Activated CD8-positive, alpha-beta T cell treated with anti-CD3 and anti-CD28 coated beads, Interleukin-2, amount 10 ng/mL, durations not matched to agents 7 days and 5 days (primary cell): ENCODE results near the gene CARD16. TPM values are rescaled to one million over a fixed set of nuclear protein-coding genes. Genes with fewer than 3 reads are reported as not detected.
A peak's percentile ranks its signal among the peaks of the same experiment; 100 is the strongest.
"Not testable (repeated sequence)": the region's sequence is repeated elsewhere in the genome, so short reads cannot be mapped to it uniquely, and the experiment has no call there.

Source experiments
- ATAC-seq: fragments of 150-1000 bp; cut with Tn5 transposase; one replicate; pipeline ENCODE4 v1.10.0; 2021; ENCODE audit warnings: moderate library complexity
- CTCF ChIA-PET: fragments of 350-600 bp; sonication (Branson Sonifier 250); formaldehyde crosslinking; loops from one replicate; lab custom pipeline; 2021; ENCODE audit warnings: antibody characterized with exemption; lab: Charles Lee
- POLR2A ChIA-PET: fragments of 350-600 bp; sonication (Branson Sonifier 250); formaldehyde crosslinking; loops from one replicate; lab custom pipeline; 2021; ENCODE audit warnings: antibody characterized with exemption; lab: Charles Lee
- DNase-seq: peaks from one replicate; pipeline ENCODE4 v3.0.0-alpha.2; 2020
- H3K27ac Mint-ChIP-seq: one replicate; pipeline ENCODE4 v1.8.0; 2021; ENCODE audit warnings: mild to moderate bottlenecking, mixed read lengths
- H3K27me3 Mint-ChIP-seq: one replicate; pipeline ENCODE4 v1.8.0; 2021; ENCODE audit warnings: low read depth, mixed read lengths
- H3K36me3 Mint-ChIP-seq: one replicate; pipeline ENCODE4 v1.8.0; 2021; ENCODE audit warnings: low read depth, mixed read lengths
- H3K4me1 Mint-ChIP-seq: one replicate; pipeline ENCODE4 v1.8.0; 2021; ENCODE audit warnings: low read depth, mixed read lengths
- H3K4me3 Mint-ChIP-seq: one replicate; pipeline ENCODE4 v1.8.0; 2021; ENCODE audit warnings: mild to moderate bottlenecking, mixed read lengths
- H3K9me3 Mint-ChIP-seq: one replicate; pipeline ENCODE4 v1.8.0; 2022; ENCODE audit warnings: mixed read lengths; ENCODE audit not compliant: insufficient read depth
- total RNA-seq, 2 experiments: library from RNA; stranded (reverse); gene quantifications; one replicate each; pipeline ENCODE4 v1.2.3, GENCODE V29; 2021

Gene CARD16
- total RNA-seq, 2 experiments from 2014 or later = 70.8 to 73.9 TPM

DNA sequence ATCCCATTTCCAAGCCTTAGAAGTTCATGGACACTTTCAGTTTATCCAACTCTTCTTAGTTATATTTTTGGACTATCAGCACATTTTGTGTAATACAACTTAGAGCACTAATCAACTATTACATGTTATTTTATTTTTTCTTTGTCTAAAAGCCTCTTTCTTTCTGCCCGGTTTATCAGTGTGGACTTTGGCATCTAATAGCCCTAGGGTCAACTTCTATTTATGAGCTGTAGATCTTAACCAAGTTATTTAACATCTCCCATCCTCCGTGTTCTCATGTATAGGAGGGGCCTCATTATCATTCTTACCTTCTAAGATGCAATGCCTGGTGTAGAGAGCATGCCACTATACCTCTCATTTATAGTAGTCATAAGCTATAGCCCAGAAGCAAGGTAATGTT, 4.4 kb downstream of the CARD16 start:
- Mint-ChIP-seq H3K4me3 (no peak overlapping the region), H3K9me3 (peaks cover 6% of the 10 kb centered on the region), H3K27ac (no peak overlapping the region), H3K4me1 (peaks cover 35% of the 10 kb centered on the region), H3K36me3 (peaks cover 61% of the 10 kb centered on the region), H3K27me3 (no peaks in the 10 kb centered on the region)
- no peak for DNase-seq
- CTCF ChIA-PET = no interaction called here
- ATAC-seq = no peak
- POLR2A ChIA-PET = no interaction called here

GRCh38 chr11:105034813-105035620, 10.1 kb downstream of the CARD16 start, which contains the start of gene CASP1:
Gene CASP1 (minus strand): TSS chr11:105035144. CDS start chr11:105035113, 31 bp downstream.
- H3K4me1 Mint-ChIP-seq = peaks cover 36% of the 10 kb centered on the region
- DNase-seq (peak; percentile 61), ATAC-seq (peak; percentile 87)
- peaks cover 63% of the 10 kb centered on the region for H3K36me3 Mint-ChIP-seq
- H3K9me3 Mint-ChIP-seq = peaks cover 6% of the 10 kb centered on the region
- H3K4me3 Mint-ChIP-seq = peak within 1 kb of the TSS; percentile 87
- H3K27ac Mint-ChIP-seq = peak within 1 kb of the TSS; percentile 93
- ChIA-PET POLR2A (interaction anchor here (0.8 kb wide), 1 partner anchor 8 kb away, joined by 3 read pairs; no protein-coding TSS in a partner anchor), CTCF (interaction anchor here (1.2 kb wide), 1 partner anchor 425 kb away, joined by 3 read pairs; no protein-coding TSS in a partner anchor)
- no peaks in the 10 kb centered on the region for H3K27me3 Mint-ChIP-seq

DNA sequence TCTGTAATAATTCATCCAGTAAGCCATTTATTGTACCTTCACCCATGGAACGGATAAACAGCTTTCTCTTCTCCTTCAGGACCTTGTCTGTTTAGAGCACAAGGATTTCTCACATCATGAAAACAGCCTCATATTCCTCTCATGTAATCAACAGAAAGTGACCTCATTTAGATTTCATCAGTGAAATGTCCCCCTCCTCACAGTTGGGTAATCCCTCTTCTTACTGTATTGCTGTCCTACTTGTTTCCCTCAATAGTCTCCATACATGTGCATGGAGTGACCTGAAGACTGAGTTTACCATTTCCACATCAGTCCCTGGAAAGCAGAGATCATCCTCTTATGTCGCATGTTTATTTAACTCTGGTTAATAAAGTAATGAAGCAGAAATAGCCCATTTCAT, 10.7 kb downstream of the CARD16 start:
- Mint-ChIP-seq H3K4me1 (peaks cover 36% of the 10 kb centered on the region), H3K27ac (peak overlapping the region; percentile 93), H3K36me3 (peaks cover 63% of the 10 kb centered on the region), H3K4me3 (peak overlapping the region; percentile 87)
- POLR2A ChIA-PET = interaction anchor here (1.0 kb wide), 1 partner anchor 9 kb away, joined by 3 read pairs; no protein-coding TSS in a partner anchor
- not testable (repeated sequence) for DNase-seq, H3K27me3 Mint-ChIP-seq, H3K9me3 Mint-ChIP-seq
- ATAC-seq = peak; percentile 3
- CTCF ChIA-PET = interaction anchor here (1.1 to 2.2 kb wide), 2 partner anchors 9 to 33 kb away, joined by 3 to 10 read pairs; no protein-coding TSS in a partner anchor

- CTCF ChIA-PET = interaction anchor here (1.1 to 2.2 kb wide), 2 partner anchors 10 to 32 kb away, joined by 3 to 10 read pairs; no protein-coding TSS in a partner anchor
- Mint-ChIP-seq H3K36me3 (peaks cover 65% of the 10 kb centered on the region), H3K9me3 (no peaks in the 10 kb centered on the region), H3K27ac (peak overlapping the region; percentile 93), H3K27me3 (no peaks in the 10 kb centered on the region), H3K4me1 (peaks cover 38% of the 10 kb centered on the region), H3K4me3 (peak overlapping the region; percentile 87)
- DNase-seq (no peak), ATAC-seq (peak; percentile 56)
- POLR2A ChIA-PET = interaction anchor here (1.0 kb wide), 1 partner anchor 9 kb away, joined by 3 read pairs; no protein-coding TSS in a partner anchor
Measured at GRCh38 chr11:105033781-105034180, 11.4 kb downstream of the CARD16 start.

- Mint-ChIP-seq H3K27ac (peak overlapping the region; percentile 58), H3K9me3 (no peaks in the 10 kb centered on the region), H3K4me1 (peaks cover 42% of the 10 kb centered on the region), H3K36me3 (peaks cover 66% of the 10 kb centered on the region), H3K4me3 (peak overlapping the region; percentile 87), H3K27me3 (no peaks in the 10 kb centered on the region)
- DNase-seq (no peak), ATAC-seq (peak; percentile 40)
- POLR2A ChIA-PET = interaction anchor here (1.0 kb wide), 1 partner anchor 10 kb away, joined by 3 read pairs; no protein-coding TSS in a partner anchor
- CTCF ChIA-PET = interaction anchor here (1.1 to 2.2 kb wide), 2 partner anchors 10 to 32 kb away, joined by 3 to 10 read pairs; no protein-coding TSS in a partner anchor
Measured at GRCh38 chr11:105033343-105033742, 11.8 kb downstream of the CARD16 start.

- CTCF ChIA-PET = interaction anchor here (2.2 kb wide), 1 partner anchor 11 kb away, joined by 10 read pairs; no protein-coding TSS in a partner anchor
- Mint-ChIP-seq H3K4me1 (peaks cover 47% of the 10 kb centered on the region), H3K27me3 (no peaks in the 10 kb centered on the region), H3K27ac (no peak overlapping the region), H3K36me3 (peaks cover 63% of the 10 kb centered on the region), H3K9me3 (no peaks in the 10 kb centered on the region), H3K4me3 (peak overlapping the region; percentile 87)
- DNase-seq = no peak
- no peak for ATAC-seq
- POLR2A ChIA-PET = no interaction called here
Measured at GRCh38 chr11:105032495-105032894, 12.6 kb downstream of the CARD16 start.

- peak overlapping the region; percentile 19 for H3K4me3 Mint-ChIP-seq
- peaks cover 75% of the 10 kb centered on the region for H3K36me3 Mint-ChIP-seq
- CTCF ChIA-PET = interaction anchor here (0.9 to 1.9 kb wide), 2 partner anchors 18 to 27 kb away, joined by 3 to 6 read pairs; no protein-coding TSS in a partner anchor
- peaks cover 23% of the 10 kb centered on the region for H3K4me1 Mint-ChIP-seq
- H3K9me3 Mint-ChIP-seq = no peaks in the 10 kb centered on the region
- H3K27me3 Mint-ChIP-seq = no peaks in the 10 kb centered on the region
- ATAC-seq (no peak), DNase-seq (no peak)
- H3K27ac Mint-ChIP-seq = no peak overlapping the region
- POLR2A ChIA-PET = no interaction called here
Measured at GRCh38 chr11:105027678-105028077, 17.5 kb downstream of the CARD16 start.

- no peak overlapping the region for H3K4me3 Mint-ChIP-seq
- no peaks in the 10 kb centered on the region for H3K9me3 Mint-ChIP-seq
- H3K27me3 Mint-ChIP-seq = no peaks in the 10 kb centered on the region
- ChIA-PET CTCF (no interaction called here), POLR2A (no interaction called here)
- peaks cover 11% of the 10 kb centered on the region for H3K4me1 Mint-ChIP-seq
- H3K27ac Mint-ChIP-seq = no peak overlapping the region
- DNase-seq (no peak), ATAC-seq (no peak)
- peaks cover 47% of the 10 kb centered on the region for H3K36me3 Mint-ChIP-seq
Measured at GRCh38 chr11:105024394-105024793, 20.7 kb downstream of the CARD16 start.

GRCh38 chr11:105023003-105023402, 22.1 kb downstream of the CARD16 start, which contains the start of gene CASP5:
Gene CASP5 (minus strand): TSS chr11:105023168. CDS start chr11:105023136, 32 bp downstream.
- H3K27ac Mint-ChIP-seq = no peak within 1 kb of the TSS
- H3K27me3 Mint-ChIP-seq = no peaks in the 10 kb centered on the region
- no peaks in the 10 kb centered on the region for H3K9me3 Mint-ChIP-seq
- POLR2A ChIA-PET = no interaction called here
- CTCF ChIA-PET = no interaction called here
- no peak within 1 kb of the TSS for H3K4me3 Mint-ChIP-seq
- ATAC-seq (no peak), DNase-seq (no peak)
- peaks cover 36% of the 10 kb centered on the region for H3K36me3 Mint-ChIP-seq
- H3K4me1 Mint-ChIP-seq = peaks cover 4% of the 10 kb centered on the region

- H3K27me3 Mint-ChIP-seq = no peaks in the 10 kb centered on the region
- H3K27ac Mint-ChIP-seq = no peak overlapping the region
- H3K36me3 Mint-ChIP-seq = peaks cover 31% of the 10 kb centered on the region
- ATAC-seq (no peak), DNase-seq (no peak)
- no peaks in the 10 kb centered on the region for H3K9me3 Mint-ChIP-seq
- ChIA-PET POLR2A (no interaction called here), CTCF (no interaction called here)
- H3K4me3 Mint-ChIP-seq = no peak overlapping the region
- no peaks in the 10 kb centered on the region for H3K4me1 Mint-ChIP-seq
Measured at GRCh38 chr11:105022527-105022926, 22.6 kb downstream of the CARD16 start.

DNA sequence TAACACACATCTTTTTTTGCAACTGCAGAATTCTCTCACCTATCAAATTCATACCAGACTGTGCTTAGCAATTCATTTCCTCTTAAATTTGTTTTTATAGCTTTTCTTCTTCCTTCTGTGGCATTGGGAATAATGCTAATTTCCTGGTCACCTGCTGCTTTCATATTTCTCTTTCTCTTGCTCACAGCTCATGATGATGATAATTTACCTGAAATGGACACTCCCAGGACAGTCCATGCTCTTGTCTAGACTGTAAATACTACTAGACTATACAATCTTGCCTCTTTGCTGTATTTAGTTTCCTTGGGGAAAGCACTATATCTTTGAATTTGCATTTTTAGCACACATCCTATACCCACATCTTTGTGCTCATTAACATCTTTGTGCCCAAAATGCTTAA, 37.7 kb downstream of the CARD16 start:
- Mint-ChIP-seq H3K27me3 (no peaks in the 10 kb centered on the region), H3K27ac (no peak overlapping the region), H3K4me1 (no peaks in the 10 kb centered on the region), H3K9me3 (no peaks in the 10 kb centered on the region), H3K4me3 (no peak overlapping the region), H3K36me3 (no peaks in the 10 kb centered on the region)
- ChIA-PET POLR2A (no interaction called here), CTCF (no interaction called here)
- ATAC-seq (no peak), DNase-seq (no peak)

DNA sequence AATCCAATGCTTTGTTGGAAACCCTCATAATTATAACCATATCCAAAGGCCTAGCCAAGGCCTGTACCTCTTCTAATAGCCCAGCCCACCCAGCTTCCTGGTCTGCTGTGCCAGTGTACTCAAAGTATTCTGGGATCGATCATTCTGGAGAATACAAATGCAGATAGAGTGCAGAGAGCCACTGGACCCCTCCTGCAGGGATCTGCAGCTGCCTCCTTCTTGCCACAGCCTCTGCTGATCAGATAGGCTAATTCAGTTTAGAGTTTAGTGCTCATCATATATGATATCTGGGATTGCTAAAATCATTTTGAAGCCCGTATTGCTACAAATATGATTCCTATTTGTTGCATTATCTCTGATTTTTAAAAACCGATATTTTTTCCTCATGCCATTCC, 39.7 kb downstream of the CARD16 start:
- Mint-ChIP-seq H3K27ac (no peak overlapping the region), H3K27me3 (no peaks in the 10 kb centered on the region), H3K36me3 (no peaks in the 10 kb centered on the region), H3K4me1 (peaks cover 4% of the 10 kb centered on the region), H3K9me3 (no peaks in the 10 kb centered on the region), H3K4me3 (no peak overlapping the region)
- ATAC-seq (no peak), DNase-seq (no peak)
- CTCF ChIA-PET = no interaction called here
- POLR2A ChIA-PET = no interaction called here
